ENCODE results near the gene P4HTM.
"Not testable (repeated sequence)": the region's sequence is repeated elsewhere in the genome, so short reads cannot be mapped to it uniquely, and the experiment has no call there.

P4HTM gene

GRCh38 chr3:48985831-48986376 is 4.1 kb upstream of the P4HTM start:
- DNase-seq = no peak

GRCh38 chr3:48989126-48989795 is 780 bp upstream of the P4HTM start:
- no peak for DNase-seq

DNA sequence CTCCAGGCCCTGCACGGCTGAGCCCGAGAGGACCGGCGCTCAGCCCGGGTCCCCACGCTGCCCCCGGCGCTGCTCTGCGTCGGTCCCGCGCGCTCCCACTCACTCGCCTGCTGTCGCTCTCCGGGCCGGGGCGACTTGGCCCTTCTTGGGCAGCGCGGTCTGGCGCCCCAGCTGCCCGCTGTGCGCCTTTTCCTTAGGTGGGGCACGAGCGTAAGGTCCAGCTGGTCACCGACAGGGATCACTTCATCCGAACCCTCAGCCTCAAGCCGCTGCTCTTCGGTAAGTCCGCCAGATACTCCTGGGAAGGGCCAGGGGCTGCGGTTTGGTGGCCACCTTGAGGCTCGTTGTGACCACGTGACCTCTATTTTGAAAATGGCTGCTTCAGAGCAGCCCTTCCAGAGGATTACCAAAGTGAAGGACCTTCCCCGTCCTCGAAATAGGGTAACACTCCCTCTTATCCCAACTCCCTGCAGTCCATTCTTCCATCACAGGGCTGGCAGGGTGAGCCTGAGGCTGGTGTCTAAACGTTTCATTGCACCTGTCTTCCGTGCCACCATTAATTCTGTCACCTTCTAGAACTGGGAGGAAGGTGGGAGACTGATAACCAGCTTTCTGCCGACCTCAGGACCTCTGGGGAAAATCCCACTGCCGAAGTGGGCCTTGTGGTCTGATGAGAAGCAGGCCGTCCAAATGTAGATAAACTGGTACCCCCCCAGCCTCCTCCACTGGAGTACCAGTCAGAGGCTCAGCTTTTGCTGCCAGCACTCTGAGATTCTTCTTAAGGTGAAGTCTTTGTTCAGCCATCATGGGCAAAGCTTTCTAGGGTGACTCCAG is 812 bp downstream of the P4HTM start:
- DNase-seq = peak in 1 of 2 donors; percentile 14

GRCh38 chr3:48991851-48992545 is 2.0 kb downstream of the P4HTM start:
- no peak for DNase-seq

DNA sequence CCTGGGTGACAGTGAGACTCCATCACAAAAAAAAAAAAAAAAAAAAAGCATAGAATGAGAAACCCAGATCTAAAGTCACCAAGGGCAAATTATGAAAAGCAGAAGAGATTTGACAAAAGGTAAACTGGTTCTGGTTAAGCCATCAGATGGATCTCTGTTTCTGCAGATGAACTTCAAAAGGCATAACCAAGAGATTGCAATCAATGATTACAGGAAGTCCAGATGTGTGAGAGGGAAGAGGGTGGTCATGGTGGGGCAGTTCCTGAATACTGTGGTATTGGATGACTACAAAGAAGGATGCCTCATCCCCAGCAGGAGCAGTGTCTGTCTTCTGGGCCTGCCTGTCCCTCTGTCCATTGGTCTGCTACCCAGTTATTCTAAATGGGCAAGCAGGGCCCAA is 3.8 kb downstream of the P4HTM start:
- DNase-seq = no peak

DNA sequence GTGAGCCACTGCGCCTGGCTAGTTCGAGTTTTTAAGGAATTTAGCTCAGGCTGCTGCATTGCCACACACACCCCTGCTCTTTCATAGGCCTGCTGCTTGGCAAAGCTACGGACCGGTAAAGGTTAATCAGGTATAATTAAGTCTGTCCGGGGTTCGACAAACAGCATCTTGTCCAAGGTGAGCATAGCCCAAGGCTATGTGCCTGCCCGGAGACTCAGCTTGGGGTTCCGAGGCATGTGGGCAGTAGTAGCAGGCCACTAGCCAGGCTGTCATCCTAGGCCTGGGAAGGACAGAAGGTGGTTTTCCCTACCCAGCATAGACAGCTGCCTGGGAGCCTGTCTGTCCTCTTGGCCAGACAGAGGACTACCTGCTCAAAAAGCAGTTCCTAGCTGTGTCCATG is 6.6 kb downstream of the P4HTM start:
- DNase-seq = no peak

GRCh38 chr3:48997102-48997635 is 7.1 kb downstream of the P4HTM start:
- no peak for DNase-seq

GRCh38 chr3:48997714-48998637 is 7.9 kb downstream of the P4HTM start:
- DNase-seq = no peak

DNA sequence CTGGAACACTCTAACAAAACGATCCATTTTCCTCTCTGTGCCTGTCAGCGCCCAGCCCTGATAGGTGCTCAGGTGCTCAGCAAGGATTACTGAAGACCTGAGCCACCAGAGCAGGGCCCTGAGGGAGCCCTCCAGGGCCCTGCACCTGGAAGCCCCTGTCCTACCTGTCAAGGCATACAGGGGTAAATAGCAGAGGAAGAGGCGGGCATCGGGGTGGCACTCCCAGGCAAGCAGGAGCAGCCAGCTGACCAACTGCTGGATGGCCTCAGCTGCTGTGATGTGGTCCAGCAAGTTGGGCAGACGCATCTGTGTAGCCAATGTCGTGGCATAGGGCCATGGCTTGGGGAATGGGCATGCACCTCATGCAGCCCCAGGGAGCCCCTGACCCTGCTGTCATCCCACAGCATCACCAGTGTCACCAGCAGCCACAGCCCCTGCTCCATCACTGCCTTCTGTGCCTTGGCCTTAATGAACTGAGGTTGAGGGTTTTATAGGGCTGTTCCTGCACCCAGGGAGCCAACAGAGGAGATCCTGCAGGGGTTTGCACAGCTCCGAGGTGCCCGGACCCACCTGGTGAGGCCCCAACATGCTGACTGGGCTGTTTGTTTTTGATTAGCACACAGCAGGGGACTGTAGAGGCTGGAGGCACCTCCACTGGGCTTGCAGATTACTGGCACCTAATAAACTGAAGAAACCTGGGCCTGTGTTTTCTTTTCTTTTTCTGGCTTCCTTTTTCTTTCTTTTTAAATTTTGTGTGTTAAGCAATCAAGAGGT is 9.2 kb downstream of the P4HTM start:
- DNase-seq = no peak

- DNase-seq = no peak
Measured at GRCh38 chr3:49001155-49001554, 11.1 kb downstream of the P4HTM start.

DNA sequence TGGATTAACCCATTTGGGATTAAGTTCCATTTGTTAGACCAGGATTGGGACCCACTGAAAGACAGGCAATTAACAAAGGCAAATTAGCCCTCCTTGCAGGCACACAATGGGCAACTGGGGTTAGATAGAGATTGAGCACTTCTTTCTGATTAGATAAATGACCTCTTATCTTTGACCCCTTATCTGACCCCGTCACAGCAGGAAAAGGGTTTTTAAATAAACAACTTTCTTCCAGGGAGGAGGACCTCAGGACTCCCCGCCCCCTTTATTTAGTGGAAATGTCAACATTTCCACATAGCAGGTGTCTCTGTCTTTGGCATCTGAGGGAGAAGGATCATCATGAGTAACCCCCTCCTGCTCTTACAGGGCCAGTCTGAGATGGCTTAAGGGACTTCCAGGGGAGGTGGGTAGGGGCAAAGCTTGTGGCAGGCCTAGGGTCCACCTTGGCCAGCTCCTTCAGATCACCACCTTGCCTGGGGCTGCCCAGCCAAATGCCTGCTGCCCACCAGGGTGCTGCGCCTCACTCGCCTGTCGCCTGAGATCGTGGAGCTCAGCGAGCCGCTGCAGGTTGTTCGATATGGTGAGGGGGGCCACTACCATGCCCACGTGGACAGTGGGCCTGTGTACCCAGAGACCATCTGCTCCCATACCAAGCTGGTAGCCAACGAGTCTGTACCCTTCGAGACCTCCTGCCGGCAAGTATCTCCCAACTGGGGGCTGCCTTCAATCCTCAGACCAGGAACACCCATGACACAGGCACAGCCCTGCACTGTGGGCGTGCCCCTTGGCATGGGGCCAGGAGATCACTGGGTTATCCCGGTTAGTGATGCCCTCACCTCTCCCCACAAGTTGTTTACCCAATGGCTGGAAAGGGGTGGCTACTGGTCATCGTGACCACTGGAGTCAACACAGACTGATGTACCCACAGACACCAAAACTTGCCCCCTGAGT is 14.6 kb downstream of the P4HTM start:
- DNase-seq = no peak

DNA sequence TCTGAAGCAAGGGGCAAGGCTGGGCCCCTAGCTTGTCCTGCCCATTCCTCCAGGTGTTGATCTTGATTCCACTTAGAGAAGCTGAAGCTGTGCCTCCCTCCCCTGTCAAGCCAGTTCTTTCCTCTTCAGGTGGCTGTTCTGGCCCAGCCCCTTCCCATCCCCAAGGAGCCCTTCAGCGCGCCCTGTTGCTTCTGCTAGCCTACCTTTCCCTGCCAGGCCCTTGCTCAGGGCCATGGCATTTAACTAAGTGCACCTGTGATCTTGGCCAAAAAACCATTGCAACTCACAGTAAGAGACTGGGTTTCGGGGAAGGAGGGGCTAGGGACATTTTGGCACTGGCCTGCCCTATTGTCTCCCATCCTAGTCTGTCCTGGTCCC is 15.3 kb downstream of the P4HTM start:
- DNase-seq = no peak

DNA sequence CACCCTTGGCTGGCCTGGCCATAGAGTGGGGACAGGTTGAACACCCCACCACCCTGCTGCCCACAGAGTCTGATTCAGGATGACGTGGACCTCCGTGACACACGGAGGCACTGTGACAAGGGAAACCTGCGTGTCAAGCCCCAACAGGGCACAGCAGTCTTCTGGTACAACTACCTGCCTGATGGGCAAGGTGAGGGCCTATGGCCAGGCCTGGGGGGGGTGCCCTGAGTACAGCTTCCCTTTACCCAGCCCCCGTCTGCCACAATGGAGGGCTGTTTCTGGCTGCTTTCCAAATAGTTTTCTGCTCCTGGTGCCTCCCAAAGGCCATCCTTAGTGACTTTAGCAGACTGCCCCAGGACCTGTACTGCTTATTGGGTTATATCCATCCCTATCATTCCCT is 16.0 kb downstream of the P4HTM start:
- no peak for DNase-seq

DNA sequence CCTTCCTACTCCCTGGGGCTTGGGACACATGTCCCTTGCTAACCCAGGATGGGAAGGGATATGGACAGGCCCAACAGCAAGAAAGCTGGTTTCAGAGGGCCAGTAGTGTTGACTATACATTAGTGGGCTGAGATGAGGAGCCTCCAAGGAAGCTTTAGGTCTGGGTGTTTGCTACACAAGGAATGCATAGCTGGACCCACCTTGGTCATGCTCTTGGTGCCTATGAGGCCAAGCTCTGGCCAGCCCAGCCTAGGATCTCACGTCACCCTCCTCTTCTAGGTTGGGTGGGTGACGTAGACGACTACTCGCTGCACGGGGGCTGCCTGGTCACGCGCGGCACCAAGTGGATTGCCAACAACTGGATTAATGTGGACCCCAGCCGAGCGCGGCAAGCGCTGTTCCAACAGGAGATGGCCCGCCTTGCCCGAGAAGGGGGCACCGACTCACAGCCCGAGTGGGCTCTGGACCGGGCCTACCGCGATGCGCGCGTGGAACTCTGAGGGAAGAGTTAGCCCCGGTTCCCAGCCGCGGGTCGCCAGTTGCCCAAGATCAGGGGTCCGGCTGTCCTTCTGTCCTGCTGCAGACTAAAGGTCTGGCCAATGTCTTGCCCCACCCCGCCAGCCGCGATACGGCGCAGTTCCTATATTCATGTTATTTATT is 16.5 kb downstream of the P4HTM start:
- DNase-seq = no peak

DNA sequence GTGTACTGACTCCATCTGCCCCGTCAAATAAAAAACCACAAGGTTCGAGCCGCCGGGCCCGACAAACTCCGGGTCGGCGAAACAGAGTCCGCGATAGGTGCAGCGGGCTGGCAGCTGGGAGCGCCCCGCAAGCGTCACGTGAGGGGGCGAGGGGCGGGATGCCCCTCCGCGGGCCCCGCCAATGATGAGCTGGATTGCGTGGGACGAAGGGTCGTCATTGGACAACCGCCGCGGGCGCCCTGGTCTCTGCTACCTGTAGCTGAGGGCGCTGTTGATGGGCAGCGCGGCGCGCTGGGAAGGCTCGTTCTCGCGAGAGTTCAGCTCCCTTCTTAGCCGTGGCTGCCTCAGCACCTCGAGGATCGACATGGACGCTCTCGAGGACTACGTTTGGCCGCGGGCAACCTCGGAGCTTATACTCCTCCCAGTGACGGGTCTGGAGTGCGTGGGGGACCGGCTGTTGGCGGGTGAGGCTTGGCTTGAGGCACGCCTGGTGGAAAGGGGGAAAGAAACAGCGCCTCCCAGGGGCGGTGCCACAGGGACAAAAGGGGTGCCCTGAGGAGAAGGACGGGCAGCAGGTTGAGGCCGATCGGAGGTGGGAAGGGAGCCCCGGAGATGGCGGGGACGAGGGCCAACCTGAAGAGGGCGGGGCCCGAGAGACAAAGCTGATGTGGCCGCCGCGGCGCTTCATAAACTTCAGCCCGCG is 17.2 kb downstream of the P4HTM start, which contains the start of gene WDR6:
TSS of gene WDR6 (plus strand) at position 324 of the 703 bp plus-strand sequence. CDS start at position 365, 41 bp downstream.
- peak; percentile 88 to 93 for DNase-seq

GRCh38 chr3:49007771-49008528 is 17.9 kb downstream of the P4HTM start:
- peak; percentile 43 to 81 for DNase-seq

DNA sequence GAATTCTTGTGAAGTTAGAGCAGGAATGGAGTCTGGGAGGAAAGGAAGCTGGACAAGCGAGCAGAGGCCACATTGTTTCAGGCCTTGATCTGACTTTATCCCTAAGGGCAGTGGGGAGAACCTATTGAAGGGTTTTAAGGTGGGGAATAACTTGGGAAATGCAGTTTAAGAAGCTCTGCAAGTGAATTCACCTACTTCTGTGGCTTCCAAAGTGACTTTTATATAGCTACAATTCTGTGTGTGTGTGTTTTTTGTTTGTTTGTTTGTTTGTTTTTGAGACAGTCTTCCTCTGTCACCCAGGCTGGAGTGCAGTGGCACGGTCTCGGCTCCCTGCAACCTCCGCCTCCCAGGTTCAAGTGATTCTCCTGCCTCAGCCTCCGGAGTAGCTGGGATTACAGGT is 18.6 kb downstream of the P4HTM start:
- DNase-seq = not testable (repeated sequence)

DNA sequence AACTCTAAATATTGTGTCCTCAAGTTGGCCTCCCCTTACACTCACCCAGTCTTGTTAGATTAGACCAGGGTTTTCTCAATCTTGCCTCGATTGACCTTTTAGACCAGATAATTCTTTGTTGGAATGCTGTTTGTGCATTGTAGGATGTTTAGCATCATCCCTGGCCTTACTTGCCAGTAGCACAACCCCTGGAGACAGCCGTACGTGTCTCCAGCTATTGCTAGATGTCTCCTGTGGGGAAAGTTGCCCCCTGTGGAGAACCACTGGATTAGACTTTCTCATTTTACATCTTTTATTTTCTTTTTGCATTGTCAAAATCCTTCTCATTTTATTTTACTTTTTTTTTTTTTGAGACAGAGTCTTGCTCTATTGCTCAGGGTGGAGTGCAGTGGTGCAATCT is 19.4 kb downstream of the P4HTM start:
- DNase-seq = no peak

Measured in inflammatory macrophage treated with lipopolysaccharide for 1 hour (primary cell).